Measurements from ENCODE around the gene ZNF761.
A peak's percentile ranks its signal among the peaks of the same experiment; 100 is the strongest.
"Not testable (repeated sequence)": the region's sequence is repeated elsewhere in the genome, so short reads cannot be mapped to it uniquely, and the experiment has no call there.

Gene ZNF761

DNA sequence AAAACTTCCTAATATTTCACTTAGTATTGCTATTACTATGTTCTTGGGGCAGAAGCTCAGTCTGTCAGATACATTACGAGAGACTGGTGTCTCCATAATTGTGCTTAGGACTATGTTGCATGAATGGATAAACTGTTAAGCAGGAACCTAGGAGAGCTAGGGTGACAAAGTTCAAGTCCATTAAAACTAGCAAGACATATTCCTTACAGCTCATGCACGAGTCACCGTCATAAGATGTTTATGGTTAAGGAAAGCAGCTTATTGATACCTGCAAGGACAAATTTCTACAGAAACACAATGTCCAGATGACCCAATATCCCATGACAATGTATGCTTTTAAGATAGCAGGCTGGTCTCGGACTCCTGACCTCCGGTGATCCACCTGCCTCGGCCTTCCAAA is 30.1 kb downstream of the ZNF761 start:
- DNase-seq: no peak

DNA sequence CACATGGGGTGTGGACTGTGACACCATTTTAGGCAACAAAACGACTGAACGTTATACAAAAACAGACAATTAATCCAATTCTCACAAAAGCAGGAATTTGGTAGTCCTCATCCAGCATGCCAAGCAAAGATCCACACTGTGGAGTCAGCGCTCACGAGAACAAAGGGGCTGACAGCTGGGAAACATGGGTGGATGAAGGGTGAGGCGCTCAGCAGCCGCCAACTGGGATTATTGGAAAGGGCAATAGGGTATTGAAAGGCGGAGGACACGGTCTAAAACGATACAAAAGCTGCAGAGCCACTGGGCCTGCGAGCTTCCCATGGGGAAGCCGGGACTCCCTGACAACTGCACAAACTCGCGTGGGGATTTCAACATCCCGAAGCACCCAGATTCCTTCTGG is 31.1 kb downstream of the ZNF761 start:
- DNase-seq: no peak

DNA sequence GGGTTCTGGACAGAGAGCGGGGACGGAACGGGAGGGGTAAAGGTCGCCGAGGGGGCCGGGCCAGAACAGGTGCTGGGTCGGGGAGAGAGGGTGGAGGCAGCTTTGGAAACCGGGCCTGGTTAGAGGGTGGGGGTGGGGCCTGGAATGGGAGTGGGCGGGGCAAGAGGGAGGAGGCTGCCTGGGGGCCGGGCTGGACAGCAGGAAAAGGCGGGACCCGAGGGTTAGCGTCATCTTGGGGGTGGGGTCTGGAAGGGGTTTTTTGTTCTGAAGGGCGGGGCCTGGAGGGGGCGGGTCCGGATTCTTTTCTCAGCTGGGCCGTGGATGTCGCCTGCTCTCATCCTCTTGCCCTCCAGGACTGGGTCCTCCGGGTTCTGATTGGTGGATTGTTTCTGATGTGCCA is 31.5 kb downstream of the ZNF761 start:
- DNase-seq: no peak

DNA sequence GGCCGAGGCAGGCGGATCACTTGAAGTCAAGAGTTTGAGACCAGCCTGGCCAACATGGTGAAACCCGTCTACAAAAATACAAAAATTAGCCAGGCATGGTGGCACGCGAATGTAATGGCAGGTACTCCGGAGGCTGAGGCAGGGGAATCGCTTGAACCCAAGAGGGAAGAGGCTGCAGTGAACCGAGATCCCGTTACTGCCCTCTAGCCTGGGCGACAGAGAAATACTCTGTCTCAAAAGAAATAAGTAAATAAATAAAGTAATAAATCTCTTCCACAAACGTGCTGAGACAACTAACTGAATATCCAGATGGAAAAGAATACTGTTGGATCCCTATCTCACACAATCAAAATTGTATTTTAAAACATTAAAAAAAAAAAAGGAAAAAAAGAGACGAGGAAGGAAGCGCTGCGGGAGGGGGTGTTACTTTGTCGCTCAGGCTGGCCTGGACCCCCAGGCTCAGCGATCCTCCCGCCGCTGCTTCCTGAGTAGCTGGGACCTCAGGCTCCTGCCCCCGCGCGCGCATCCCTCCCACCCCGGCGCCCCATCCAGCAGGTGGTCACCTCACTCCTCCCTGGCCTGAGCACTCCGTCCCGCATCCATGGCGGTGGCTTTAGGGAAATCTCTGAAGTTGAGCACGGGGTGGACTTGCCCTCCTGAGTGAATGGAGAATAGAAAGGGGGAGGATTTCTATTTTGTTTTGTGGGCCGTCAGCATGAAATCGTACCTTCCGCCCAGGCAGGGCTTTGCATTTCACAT is 35.1 kb downstream of the ZNF761 start:
- DNase-seq: no peak

DNA sequence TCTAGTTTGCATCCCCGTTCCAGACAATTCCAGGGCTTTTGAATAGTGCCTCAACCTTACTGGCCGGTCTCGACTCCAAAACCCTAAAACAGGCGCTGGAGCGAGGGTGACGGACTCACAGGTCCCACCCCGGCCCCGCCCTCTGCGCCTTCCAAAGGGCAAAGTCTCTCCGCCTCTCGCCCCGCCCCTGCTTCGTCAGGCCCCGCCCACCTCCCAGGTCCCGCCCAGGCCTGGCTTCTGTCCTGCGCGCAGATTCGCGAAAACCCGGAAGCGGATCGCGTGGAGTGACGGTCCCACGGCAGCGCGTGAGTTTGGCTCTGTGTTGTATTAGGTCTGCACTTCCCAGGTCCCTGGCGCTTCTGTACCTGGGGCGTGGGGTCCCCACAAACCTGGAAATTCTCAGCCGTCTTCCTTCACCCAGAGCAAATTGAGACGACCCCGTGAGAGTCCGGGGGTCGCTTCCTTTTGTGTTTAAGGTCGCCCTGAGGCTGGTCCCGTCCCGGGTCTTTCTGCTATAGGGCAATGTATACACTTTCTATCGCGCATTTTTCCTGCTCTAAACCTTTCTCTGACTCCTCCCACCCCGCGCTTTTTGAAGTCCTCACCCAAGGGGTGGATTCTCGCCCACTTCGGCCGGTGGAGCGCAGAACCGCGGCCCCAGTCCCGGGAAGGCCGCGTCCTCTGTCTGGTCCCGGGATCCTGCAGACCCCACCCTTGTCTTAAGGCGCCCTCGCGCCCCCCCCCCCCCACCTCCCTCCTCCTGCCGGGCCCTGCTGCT is 35.9 kb downstream of the ZNF761 start, which contains the start of gene ZNF813:
Gene ZNF813, plus strand, starts transcription at position 249 of the 778 bp plus-strand sequence. CDS start 16,090 bp downstream, outside the sequence.
- peak; percentile 76 for DNase-seq

DNA sequence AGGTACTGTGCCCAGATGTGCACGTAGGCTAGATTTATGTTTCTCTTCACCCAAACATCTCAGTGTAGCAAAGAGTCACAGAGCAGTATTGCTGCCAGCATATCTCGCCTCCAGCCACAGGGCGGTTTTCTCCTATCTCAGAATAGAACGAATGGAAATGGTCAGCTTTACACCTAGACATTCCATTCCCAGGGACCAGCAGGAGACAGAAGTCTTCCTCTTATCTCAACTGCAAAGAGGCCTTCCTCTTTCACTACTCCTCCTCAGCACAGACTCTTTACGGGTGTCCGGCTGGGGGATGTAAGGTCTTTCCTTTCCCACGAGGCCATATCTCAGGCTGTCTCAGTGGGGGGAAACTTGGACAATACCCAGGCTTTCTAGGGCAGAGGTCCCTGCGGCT is 36.8 kb downstream of the ZNF761 start:
- DNase-seq: not testable (repeated sequence)

DNA sequence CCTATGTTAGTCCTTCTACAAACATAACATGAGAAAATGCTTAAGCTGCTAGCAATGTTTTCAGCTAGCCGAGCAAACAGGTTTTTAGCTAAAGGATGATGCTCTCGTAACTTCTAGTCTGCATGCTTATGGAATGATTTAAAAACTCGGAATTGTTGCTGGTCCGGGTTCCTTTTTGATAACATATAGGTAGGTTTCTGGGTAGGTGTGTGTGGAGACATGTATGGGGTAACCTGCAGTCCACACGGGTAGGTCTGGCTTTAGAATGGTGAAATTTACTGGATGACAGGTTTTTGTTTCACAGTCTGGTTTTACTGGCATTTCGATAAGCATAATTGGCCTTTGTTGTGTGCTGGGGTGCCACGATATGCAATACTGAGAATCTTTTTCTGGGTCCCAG is 40.1 kb downstream of the ZNF761 start:
- no peak for DNase-seq

DNA sequence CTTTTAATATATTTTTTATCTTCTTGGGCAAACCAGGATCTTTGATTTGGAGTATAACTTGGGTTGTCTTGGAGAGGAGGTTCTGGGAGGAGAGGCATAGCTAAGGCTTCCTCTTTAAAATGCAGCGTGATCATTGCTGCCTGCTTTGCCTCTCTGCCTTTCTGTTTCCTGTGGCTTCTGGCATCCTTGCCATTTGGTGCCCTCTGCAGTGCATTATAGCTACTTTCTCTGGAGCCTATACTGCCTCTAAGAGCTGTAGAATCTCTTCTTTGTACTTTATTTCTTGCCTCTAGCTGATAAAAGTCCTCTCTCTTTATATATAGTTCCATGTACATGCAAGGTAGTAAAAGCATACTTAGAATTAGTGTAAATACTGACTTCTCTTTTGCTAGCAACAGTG is 43.0 kb downstream of the ZNF761 start:
- DNase-seq: not testable (repeated sequence)

DNA sequence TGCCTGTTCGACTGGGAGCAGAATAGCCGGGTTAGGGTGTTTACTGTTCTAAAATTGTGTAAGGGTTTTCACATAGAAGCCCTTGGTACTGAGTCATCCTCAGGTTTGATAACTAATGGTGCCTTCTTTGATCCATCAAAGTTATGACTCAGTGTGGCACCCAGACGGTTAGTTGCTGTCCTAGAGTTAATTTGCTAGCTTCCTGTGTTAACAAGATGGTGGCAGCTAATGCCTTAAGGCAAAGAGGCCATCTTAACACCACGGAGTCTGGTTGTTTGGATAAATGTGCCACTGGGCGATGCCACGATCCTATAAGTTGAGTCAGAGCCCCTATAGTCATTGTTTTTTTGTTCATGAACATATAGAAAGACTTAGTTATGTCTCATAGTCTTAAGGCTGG is 43.7 kb downstream of the ZNF761 start:
- DNase-seq: not testable (repeated sequence)

DNA sequence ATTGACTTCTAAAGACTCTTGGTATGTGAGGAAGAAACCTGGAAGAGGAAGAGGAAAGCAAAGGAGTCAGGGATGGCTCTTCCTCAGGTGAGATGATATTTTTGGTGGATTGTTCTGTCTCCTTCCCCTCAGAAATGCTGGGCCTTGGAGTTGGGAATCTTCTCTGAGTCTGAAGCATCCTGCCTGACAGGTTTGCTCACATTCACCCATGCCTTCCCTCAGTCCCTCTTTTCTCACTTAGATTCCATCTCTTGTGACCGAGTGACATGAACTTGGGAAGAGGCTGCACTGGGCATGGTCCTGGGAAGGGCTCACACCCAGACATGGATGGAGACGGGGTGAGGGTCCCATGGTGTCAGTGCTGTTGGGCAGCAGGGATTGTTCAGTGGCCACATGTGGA is 52.0 kb downstream of the ZNF761 start:
- not testable (repeated sequence) for DNase-seq

DNA sequence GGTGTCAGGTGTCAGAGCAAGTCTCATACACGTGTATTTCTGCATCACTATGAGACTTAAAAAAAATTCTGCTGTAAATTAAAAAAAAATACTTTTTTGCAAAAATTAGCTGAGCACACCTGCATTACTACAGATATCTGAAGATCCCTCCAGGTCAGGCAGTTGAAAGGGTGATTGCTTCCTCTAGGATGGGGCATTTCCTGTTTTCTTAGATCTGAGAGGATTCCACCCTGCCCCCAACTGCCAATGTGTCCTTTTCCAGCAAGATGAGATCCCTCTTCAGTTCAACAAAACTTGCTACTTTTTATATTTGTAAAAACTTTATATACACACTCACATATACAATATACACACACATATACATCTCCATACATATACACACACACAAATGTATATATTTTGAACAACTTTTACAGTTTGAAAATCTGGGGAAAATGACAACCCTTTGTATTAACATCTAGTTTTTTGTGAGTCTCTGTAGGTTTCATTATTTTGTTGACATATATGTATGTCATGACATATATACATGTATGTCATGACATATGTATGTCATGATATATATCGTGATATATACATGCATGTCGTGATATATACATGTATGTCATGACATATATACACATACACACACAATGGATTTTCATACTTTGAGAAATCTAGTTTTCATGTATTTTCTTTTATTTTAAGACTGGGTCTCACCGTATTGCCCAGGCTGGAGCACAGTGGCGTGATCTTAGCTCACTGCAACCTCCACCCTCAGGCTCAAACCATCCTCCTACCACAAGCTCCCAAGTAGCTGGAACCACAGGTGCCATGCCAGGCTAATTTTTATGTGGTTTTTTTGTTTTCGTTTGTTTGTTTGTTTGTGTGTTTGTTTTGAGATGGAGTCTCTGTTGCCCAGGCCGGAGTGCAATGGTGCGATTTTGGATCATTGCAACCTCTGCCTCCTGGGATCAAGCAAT is 53.5 kb downstream of the ZNF761 start:
- no peak for DNase-seq

DNA sequence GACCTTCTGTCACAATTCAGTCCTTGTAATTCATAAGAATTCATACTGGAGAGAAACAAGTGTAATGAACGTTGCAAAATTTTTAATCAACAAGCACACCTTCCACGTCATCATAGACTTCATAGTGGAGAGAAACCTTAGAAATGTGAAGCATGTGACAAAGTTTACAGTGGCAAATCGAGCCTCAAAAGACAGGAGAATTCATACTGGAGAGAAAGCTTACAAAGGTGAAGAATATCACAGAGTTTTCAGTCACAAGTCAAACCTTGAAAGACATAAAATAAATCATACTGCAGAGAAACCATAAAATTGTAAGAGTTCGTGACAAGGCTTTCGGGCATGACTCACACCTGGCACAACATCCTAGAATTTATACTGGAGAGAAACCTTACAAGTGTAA is 60.4 kb downstream of the ZNF761 start:
- no peak for DNase-seq

DNA sequence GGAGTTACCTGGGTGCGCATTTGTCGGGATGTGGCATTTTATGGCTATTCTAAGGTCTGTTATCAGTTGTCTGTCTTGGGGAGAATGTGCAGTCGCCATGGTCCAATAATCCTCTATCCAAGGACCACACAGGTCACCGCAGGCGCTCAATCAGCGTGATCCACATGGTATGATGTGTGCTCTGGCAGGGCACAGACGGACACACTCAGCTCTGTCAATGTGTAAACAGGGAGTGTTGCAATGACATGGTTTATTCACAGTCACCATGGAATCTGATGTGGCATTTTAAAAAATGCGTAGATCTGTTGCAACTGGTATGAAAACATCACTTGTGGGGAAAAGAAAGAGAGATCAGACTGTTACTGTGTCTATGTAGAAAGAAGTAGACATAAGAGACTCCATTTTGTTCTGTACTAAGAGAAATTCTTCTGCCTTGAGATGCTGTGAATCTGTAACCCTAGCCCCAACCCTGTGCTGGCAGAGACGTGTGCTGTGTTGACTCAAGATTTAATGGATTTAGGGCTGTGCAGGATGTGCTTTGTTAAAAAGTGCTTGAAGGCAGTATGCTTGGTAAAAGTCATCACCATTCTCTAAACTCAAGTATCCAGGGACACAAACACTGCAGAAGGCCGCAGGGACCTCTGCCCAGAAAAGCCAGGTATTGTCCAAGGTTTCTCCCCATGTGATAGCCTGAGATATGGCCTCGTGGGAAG is 65.7 kb downstream of the ZNF761 start:
- not testable (repeated sequence) for DNase-seq

DNA sequence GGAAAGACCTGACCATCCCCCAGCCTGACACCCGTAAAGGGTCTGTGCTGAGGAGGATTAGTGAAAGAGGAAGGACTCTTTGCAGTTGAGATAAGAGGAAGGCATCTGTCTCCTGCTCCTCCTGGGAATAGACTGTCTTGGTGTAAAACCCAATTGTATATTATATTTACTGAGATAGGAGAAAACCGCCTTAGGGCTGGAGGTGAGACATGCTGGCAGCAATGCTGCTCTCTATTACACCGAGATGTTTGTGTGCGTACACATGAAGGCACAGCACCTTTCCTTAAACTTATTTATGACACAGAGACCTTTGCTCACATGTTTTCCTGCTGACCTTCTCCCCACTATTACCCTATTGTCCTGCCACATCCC is 66.2 kb downstream of the ZNF761 start:
- not testable (repeated sequence) for DNase-seq

DNA sequence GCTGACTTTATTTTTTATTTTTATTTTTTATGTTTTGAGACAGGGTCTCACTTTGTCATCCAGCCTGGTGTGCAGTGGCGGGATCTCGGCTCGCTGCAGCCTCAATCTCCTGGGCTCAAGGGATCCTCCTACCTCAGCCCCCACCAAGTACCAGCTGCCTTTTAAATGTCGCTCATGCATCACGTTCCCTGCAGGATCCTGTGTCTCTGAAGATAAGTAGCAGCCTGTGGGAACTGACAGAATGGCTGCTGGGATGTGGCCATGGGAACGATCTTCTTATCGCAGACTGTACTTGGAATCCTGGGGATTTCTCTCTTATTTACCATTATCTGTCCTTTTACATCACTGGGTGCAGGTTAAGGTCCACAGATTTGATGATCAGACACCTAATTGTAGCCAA is 71.4 kb downstream of the ZNF761 start:
- DNase-seq: peak; percentile 25

DNA sequence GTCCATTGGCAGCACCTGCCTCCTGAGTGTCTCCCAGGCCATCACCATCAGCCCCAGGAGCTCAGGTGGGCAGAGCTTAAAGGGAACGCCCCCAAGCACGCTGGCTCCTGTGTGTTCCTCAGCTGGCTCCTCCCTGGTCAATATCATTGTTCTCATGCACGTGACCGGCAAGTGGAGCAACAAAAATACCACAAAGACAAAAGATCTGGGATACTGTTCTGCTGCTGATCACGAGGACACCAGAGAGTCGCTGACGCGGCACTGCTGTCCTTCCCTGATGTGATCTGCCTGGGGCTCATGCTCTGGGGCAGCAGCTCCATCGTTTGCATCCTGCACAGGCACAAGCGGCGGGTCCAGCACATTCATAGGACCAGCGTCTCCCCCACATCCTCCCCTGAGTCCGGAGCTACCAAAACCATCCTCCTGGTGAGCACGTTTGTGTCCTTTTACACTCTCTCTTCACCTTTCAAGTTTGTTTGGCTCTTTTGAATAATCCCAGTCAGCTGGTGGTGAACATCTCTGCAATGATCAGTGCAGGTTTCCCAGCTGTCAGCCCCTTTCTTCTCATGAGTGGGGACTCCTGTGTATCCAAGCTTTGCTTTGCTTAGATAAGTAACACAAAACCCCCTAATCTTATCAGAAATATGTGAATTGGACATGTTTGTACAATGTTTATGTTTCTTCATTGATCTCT is 72.0 kb downstream of the ZNF761 start:
- DNase-seq: peak; percentile 10

DNA sequence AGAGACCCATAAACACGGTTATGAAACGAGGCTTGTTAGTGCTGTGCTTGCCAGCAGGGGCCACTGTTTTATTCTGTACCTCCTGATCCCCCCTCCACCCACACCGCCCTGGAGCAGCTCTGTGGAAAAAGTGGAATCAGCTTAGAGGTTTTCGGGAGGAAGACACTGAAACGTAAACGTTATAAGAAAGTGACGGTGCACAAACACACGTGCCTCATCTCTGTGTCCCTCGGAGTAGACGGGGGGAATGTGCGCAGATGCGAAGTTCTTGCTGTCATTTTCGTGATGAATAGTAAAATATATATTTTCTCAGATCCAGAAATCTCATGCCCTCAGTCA is 72.5 kb downstream of the ZNF761 start:
- DNase-seq: peak; percentile 10

DNA sequence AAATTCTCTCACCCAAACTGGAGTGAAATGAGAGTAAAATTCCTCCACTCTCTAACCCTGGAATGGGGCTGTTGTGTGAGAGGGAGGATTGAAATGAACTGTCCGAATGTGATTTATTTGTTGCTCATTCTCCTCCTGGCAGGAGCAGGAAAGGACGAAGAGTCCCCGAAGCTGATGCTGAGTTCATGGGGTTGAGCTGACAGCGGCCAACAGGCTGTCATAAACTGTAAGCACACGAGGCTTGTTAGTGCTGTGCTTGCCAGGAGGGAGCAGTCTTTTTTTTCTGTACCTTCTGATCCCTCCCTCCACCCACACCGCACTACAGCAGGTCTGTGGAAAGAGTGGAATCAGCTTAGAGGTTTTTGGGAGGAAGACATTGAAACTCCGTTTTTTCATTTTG is 73.1 kb downstream of the ZNF761 start:
- no peak for DNase-seq

DNA sequence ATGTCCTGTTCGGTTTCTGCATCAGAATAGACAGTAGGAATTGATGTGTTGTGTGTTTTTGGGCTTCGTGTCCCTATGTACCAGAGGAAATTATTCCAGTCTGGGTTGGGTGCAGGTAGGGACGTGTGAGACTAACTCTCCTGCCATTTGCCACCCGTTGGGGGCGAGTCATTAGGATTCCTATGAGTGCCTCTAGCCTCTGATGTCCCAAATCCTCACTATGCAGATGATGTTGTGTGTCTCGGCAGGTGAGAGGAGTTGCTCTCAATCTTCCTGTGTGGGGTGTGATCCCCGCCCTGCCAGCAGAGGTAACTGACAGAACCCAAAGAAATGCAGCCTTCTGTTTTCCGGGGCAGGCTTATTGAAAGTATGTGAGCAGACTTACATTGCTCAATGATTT is 74.9 kb downstream of the ZNF761 start:
- no peak for DNase-seq
